GM12872 (cell line): ENCODE results near the gene LIN37.

Experiments used
- TF ChIP-seq, protein P1 (sequence below): IDR thresholded peaks from 3 replicates; pipeline ENCODE4 v1.5.1; 2011; ENCODE audit warnings: low read depth, mild to moderate bottlenecking, low read length, moderate library complexity; ENCODE audit not compliant: insufficient read depth

The LIN37 gene

DNA sequence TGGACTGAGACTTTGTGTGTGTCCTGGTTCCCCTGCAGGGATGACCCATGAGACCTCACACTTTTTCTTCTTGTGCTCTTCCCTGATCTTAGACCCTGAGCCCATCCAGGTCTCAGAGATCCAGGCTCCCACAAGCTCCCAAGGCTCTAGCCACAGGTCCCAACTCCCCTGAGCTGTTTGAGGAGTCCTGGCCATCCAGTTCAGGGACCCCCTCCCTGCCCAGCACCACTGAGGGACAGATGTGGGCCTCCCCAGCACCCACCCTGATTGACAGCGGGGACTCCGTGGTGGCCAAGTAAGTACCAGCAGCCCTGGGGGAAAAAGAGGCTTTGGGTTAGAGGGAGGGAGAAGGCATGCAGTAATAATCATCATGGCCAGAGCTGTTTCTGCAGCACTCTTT lies 11.3 kb downstream of the LIN37 start:
- TF ChIP-seq, protein P1, sequence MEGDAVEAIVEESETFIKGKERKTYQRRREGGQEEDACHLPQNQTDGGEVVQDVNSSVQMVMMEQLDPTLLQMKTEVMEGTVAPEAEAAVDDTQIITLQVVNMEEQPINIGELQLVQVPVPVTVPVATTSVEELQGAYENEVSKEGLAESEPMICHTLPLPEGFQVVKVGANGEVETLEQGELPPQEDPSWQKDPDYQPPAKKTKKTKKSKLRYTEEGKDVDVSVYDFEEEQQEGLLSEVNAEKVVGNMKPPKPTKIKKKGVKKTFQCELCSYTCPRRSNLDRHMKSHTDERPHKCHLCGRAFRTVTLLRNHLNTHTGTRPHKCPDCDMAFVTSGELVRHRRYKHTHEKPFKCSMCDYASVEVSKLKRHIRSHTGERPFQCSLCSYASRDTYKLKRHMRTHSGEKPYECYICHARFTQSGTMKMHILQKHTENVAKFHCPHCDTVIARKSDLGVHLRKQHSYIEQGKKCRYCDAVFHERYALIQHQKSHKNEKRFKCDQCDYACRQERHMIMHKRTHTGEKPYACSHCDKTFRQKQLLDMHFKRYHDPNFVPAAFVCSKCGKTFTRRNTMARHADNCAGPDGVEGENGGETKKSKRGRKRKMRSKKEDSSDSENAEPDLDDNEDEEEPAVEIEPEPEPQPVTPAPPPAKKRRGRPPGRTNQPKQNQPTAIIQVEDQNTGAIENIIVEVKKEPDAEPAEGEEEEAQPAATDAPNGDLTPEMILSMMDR: no peak

DNA sequence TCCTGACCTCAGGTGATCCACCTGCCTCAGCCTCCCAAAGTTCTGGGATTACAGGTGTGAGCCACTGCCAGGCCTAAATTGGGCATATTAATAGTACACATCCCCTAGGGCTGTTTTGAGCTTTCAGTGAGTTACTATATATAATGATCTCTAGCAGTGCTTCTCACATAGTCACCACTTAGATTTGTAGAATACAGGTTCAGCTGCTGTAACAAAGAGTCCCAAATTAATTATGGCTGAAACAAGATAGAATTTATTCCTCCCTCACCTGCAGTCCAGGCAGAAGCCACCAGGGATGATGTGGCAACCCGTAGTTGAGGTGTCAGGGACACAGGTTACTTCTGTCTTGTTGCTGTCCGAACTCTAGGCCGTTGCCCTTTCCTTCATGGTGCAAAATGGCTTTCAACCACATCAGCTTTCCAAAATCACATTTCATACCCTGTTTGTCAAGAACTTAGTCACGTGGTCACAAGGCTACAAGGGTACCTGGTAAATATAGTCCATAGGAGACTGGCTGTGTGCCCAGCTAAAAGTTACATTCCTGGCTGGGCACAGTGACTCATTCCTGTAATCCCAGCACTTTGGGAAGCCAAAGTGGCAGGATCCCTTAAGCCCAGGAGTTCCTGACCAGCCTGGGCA lies 12.5 kb downstream of the LIN37 start:
- TF ChIP-seq, protein P1: no peak

DNA sequence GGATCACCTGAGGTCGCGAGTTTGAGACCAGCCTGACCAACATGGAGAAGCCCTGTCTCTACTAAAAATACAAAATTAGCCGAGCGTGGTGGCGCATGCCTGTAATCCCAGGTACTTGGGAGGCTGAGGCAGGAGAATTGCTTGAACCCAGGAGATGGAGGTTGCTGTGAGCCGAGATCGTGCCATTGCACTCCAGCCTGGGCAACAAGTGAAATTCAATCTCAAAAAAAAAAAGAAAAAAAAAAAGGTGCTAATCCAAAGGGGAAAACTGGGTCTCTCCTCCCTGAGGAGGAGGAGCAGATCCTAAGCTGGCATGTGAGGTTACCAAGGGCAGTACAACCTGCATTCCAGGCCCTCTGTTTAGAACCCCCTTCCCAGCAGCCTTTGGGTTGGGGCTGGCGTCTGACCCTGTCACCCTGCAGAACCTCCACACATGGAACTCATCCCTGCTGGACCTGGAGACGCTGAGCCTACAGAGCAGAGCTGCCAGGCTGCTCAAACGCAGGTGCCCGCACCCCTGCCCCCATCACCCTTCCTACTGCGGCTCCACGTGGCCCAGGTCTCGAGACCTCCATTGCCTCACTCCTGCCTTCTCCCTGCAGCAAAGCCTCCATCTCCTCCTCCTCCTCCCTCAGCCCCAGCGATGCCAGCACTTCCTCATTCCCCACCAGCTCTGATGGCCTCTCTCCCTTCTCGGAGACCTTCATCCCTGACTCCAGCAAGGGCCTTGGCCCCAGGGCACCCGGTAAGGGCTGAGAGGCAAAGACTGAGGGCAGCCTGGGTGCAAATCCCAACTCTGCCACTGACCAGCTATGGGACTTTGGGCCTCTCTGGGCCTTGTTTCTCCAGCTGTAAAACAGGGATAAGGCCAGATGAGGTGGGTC lies 16.3 kb downstream of the LIN37 start:
- TF ChIP-seq, protein P1: no peak

DNA sequence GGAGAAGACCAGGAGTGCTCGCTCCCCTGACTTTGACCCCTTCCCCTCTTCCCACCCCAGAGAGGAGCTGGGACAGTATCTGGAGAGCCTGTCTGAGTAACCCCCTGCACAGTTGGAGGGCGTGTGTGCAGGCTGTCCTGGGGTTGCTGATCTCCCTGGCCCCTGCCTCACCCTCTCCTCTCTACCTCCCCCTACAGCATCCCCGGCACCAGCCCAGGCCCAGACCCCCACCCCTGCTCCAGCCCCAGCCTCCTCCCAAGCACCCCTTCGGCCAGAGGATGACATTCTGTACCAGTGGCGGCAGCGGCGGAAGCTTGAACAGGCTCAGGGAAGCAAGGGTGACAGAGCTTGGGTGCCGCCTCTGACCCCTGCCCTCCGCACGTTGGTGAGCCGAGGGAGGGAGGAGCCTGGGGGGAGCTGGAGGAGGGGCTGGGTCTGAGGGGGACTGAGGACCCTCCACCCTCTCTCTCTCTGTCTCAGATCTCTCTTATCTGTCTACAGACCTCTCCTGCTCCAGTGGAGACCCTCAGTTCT lies 18.3 kb downstream of the LIN37 start:
- TF ChIP-seq, protein P1: no peak

DNA sequence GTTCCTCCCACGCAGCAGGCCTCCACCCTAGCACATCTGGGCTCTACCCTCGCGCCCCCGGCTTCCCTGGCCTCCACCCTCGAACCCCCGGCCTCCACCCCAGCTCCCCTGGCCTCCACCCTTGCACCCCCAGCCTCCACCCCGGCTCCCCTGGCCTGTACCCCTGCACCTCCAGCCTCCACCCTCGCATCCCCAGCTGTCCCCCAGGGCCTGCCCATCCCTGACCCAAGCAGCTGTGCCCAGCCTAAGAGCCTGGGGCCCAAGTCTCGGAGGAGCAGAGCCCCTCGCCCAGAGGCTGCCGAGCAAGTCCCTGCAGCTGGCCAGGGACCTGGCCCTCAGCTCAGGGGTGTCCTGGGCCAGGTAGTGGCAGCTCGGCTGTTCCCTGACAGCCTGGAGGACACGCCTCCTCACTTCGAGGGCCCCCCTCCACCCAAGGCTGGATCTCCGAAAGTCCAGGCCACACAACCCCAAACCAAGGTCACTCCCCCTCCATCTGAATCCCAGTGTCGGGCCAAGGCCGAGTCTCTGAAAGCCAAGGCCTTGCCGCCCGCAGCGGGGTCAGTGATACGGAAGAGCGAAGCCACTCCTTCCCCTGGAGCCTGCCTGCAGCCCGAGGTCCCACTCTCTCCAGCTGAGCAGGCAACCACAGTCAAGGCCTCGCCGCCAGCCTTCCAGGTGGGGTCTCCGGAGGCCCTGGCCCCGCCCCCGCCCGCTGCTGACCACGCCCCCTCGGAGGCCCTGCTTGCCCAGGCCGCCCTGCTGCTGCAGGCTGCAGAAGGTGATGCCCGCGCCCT lies 19.1 kb downstream of the LIN37 start:
- TF ChIP-seq, protein P1: no peak

DNA sequence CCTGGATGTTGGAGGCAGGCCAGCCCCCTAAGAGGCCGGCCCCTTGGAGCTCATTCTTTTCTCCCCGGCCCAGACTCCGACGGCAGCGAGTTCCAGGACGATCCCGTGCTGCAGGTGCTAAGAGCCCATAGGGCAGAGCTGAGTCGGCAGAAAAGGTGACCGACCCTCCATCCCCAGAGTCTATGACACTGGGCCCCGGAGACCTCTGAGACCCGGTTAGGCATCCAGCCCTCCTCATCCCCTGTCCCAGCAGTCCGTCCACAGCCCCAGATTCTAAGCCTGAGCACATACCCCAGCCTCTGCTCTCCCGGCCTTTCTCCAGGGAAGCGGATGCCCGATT lies 19.7 kb downstream of the LIN37 start:
- TF ChIP-seq, protein P1: no peak

DNA sequence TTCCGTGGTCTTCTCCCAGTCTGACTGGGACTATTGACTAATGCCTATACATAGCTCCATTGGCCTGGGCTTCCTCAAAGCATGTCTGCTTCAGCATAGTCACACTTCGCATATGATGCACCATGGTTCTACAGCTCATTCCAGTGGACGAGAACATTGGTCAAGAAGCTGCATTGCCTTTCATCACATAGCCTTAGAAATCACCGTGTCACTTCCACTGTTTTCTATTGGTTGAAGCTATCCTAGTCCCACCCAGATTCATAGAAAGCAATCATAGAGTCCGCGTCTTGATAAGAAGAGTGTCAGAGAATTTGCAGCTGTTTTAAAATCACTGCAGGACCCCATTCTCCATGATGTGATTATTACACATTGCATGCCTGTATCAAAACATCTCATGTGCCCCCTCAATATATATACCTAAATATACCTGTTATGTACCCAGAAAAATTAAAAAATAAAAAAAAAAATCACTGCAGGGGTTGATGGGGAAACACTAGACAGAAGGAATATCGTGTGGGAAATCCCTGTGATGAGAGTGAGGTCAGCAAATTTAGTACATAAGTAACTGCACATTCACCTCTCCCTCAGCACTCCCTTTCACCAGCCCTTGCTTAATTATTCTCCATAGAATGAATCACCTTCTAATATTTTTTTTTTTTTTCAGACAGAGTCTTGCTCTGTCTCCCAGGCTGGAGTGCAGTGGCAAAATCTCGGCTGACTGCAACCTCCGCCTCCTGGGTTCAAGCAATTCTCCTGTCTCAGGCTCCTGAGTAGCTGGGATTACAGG lies 24.8 kb downstream of the LIN37 start:
- TF ChIP-seq, protein P1: no peak
